DND-41 (cell line): ENCODE measurements around the gene AIFM1.

ENCODE experiments used
- ATAC-seq: fragments of 200-7000 bp; cut with Tn5 transposase; 3 replicates; pipeline ENCODE4 v1.9.1; 2021; ENCODE audit warnings: low read depth; ENCODE audit not compliant: insufficient read depth
- DNase-seq: peaks from one replicate; pipeline ENCODE4 v3.0.0-alpha.2; 2020
- H2AFZ ChIP-seq: 2 replicates; pipeline ENCODE4 v1.6.0; 2012; ENCODE audit warnings: low read depth, low read length
- H3K27ac ChIP-seq: 2 replicates; pipeline ENCODE4 v1.5.1; 2012; ENCODE audit warnings: low read length, inconsistent platforms
- H3K27me3 ChIP-seq: fragments of 200-600 bp; sonication (generic); 2 replicates; pipeline ENCODE4 v1.6.0; 2012; ENCODE audit warnings: low read length, mild to moderate bottlenecking, inconsistent platforms; ENCODE audit not compliant: insufficient read depth, poor library complexity
- H3K36me3 ChIP-seq: 2 replicates; pipeline ENCODE4 v1.5.1; 2012; ENCODE audit warnings: low read length, inconsistent platforms; ENCODE audit not compliant: insufficient read depth
- H3K4me1 ChIP-seq: 2 replicates; pipeline ENCODE4 v1.5.1; 2012; ENCODE audit warnings: mild to moderate bottlenecking, low read length; ENCODE audit not compliant: insufficient read depth
- H3K4me2 ChIP-seq: 2 replicates; pipeline ENCODE4 v1.6.0; 2012; ENCODE audit warnings: mild to moderate bottlenecking, moderate library complexity, low read length, inconsistent platforms; ENCODE audit not compliant: insufficient read depth
- H3K4me3 ChIP-seq, 2 experiments: fragments of 200-600 bp in 1 of 2; shearing (Covaris generic) in 1 of 2; 2 replicates each; pipeline ENCODE4 v1.5.1; 2012 to 2016; ENCODE audit warnings: inconsistent platforms in 2 of 2, low read length in 2 of 2, mild to moderate bottlenecking in 2 of 2, low read depth in 1 of 2, moderate library complexity in 1 of 2
- H3K79me2 ChIP-seq: 2 replicates; pipeline ENCODE4 v1.6.0; 2012; ENCODE audit warnings: low read length, inconsistent platforms; ENCODE audit not compliant: insufficient read depth
- H3K9ac ChIP-seq: 2 replicates; pipeline ENCODE4 v1.6.0; 2012; ENCODE audit warnings: low read depth, mild to moderate bottlenecking, inconsistent platforms, low read length, moderate library complexity
- H3K9me3 ChIP-seq: 2 replicates; pipeline ENCODE4 v1.5.1; 2012; ENCODE audit warnings: low read length, moderate library complexity, mild to moderate bottlenecking, inconsistent platforms; ENCODE audit not compliant: insufficient read depth, severe bottlenecking
- H4K20me1 ChIP-seq: 2 replicates; pipeline ENCODE4 v1.6.0; 2012; ENCODE audit warnings: low read length; ENCODE audit not compliant: insufficient read depth
- EZH2 ChIP-seq: IDR thresholded peaks from 3 replicates; pipeline ENCODE4 v1.6.1; 2012; ENCODE audit warnings: borderline replicate concordance, low read depth, mild to moderate bottlenecking, moderate library complexity, low read length, inconsistent platforms; ENCODE audit not compliant: severe bottlenecking
- TF ChIP-seq, protein P1 (sequence below): IDR thresholded peaks from 2 replicates; pipeline ENCODE4 v1.5.1; 2012; ENCODE audit warnings: borderline replicate concordance, low read length, moderate library complexity, mild to moderate bottlenecking; ENCODE audit not compliant: poor library complexity, severe bottlenecking; ENCODE audit errors: extremely low read depth

The AIFM1 gene

DNA sequence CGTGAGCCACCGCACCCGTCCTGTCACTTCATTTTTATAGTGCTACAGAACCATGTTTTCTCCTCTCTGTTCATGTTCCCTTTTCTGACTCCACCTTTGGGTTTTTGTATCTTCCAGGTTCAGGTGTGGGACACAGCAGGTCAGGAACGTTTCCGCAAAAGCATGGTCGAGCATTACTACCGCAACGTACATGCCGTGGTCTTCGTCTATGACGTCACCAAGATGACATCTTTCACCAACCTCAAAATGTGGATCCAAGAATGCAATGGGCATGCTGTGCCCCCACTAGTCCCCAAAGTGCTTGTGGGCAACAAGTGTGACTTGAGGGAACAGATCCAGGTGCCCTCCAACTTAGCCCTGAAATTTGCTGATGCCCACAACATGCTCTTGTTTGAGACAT, 18.5 kb upstream of the AIFM1 start:
- no peaks in the 10 kb centered on the region for H4K20me1 ChIP-seq
- H3K27ac ChIP-seq = no peak overlapping the region
- peaks cover 4% of the 10 kb centered on the region; the same call in 1 of the 2 replicates for H3K4me1 ChIP-seq
- DNase-seq (no peak), ATAC-seq (no peak)
- no peak overlapping the region for H3K4me2 ChIP-seq
- no peaks in the 10 kb centered on the region for H3K79me2 ChIP-seq
- H3K36me3 ChIP-seq = peaks cover 5% of the 10 kb centered on the region
- H3K4me3 ChIP-seq = no peak overlapping the region
- no peaks in the 10 kb centered on the region for H3K9me3 ChIP-seq
- TF ChIP-seq EZH2 = no peak
- TF ChIP-seq, protein P1, sequence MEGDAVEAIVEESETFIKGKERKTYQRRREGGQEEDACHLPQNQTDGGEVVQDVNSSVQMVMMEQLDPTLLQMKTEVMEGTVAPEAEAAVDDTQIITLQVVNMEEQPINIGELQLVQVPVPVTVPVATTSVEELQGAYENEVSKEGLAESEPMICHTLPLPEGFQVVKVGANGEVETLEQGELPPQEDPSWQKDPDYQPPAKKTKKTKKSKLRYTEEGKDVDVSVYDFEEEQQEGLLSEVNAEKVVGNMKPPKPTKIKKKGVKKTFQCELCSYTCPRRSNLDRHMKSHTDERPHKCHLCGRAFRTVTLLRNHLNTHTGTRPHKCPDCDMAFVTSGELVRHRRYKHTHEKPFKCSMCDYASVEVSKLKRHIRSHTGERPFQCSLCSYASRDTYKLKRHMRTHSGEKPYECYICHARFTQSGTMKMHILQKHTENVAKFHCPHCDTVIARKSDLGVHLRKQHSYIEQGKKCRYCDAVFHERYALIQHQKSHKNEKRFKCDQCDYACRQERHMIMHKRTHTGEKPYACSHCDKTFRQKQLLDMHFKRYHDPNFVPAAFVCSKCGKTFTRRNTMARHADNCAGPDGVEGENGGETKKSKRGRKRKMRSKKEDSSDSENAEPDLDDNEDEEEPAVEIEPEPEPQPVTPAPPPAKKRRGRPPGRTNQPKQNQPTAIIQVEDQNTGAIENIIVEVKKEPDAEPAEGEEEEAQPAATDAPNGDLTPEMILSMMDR = no peak
- H3K27me3 ChIP-seq = no peaks in the 10 kb centered on the region
- H3K9ac ChIP-seq = no peak overlapping the region
- H2AFZ ChIP-seq = no peak overlapping the region

- Histone ChIP-seq H3K27ac (no peak overlapping the region), H3K9me3 (no peaks in the 10 kb centered on the region), H3K79me2 (0 out of 2 replicates have a peak, but pooled peaks cover 3% of the 10 kb centered on the region), H3K4me1 (peaks cover 10% of the 10 kb centered on the region; the same call in 1 of the 2 replicates), H3K36me3 (peaks cover 5% of the 10 kb centered on the region), H3K9ac (no peak overlapping the region), H4K20me1 (no peaks in the 10 kb centered on the region), H3K4me3 (no peak overlapping the region), H3K27me3 (no peaks in the 10 kb centered on the region), H2AFZ (no peak overlapping the region), H3K4me2 (no peak overlapping the region)
- no peak for DNase-seq
- no peak for ATAC-seq
- no peak for TF ChIP-seq EZH2
- TF ChIP-seq, protein P1 = no peak
These were observed 14.1 kb upstream of the AIFM1 start for GRCh38 chrX:130179579-130180215.

- no peak for DNase-seq
- Histone ChIP-seq H3K36me3 (peaks cover 1% of the 10 kb centered on the region), H3K9ac (no peak overlapping the region), H3K9me3 (no peaks in the 10 kb centered on the region), H4K20me1 (no peaks in the 10 kb centered on the region), H3K4me3 (no peak overlapping the region), H3K4me2 (no peak overlapping the region), H3K27ac (no peak overlapping the region), H3K27me3 (no peaks in the 10 kb centered on the region), H3K79me2 (peaks cover 7% of the 10 kb centered on the region), H2AFZ (no peak overlapping the region), H3K4me1 (peaks cover 14% of the 10 kb centered on the region)
- ATAC-seq = no peak
- TF ChIP-seq, protein P1 = no peak
- no peak for TF ChIP-seq EZH2
These were observed 13.5 kb upstream of the AIFM1 start for GRCh38 chrX:130179170-130179569.
